ENCODE results near the gene NLRC4. TPM values are rescaled to one million over a fixed set of nuclear protein-coding genes. Genes with fewer than 3 reads are reported as not detected.
"Not testable (repeated sequence)": the region's sequence is repeated elsewhere in the genome, so short reads cannot be mapped to it uniquely, and the experiment has no call there.

The NLRC4 gene
- total RNA-seq, 4 donors from 2014 or later, result 2.8 to 8.9 (median 6.7) TPM

GRCh38 chr2:32228181-32228580 is 36.5 kb downstream of the NLRC4 start:
- ATAC-seq (ENCODE audit: low FRiP score) (no peak), DNase-seq (ENCODE audit: low spot score) (no peak)
- TF ChIP-seq, protein P1, sequence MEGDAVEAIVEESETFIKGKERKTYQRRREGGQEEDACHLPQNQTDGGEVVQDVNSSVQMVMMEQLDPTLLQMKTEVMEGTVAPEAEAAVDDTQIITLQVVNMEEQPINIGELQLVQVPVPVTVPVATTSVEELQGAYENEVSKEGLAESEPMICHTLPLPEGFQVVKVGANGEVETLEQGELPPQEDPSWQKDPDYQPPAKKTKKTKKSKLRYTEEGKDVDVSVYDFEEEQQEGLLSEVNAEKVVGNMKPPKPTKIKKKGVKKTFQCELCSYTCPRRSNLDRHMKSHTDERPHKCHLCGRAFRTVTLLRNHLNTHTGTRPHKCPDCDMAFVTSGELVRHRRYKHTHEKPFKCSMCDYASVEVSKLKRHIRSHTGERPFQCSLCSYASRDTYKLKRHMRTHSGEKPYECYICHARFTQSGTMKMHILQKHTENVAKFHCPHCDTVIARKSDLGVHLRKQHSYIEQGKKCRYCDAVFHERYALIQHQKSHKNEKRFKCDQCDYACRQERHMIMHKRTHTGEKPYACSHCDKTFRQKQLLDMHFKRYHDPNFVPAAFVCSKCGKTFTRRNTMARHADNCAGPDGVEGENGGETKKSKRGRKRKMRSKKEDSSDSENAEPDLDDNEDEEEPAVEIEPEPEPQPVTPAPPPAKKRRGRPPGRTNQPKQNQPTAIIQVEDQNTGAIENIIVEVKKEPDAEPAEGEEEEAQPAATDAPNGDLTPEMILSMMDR (IDR thresholded peaks at IDR 0.05), result no peak

DNA sequence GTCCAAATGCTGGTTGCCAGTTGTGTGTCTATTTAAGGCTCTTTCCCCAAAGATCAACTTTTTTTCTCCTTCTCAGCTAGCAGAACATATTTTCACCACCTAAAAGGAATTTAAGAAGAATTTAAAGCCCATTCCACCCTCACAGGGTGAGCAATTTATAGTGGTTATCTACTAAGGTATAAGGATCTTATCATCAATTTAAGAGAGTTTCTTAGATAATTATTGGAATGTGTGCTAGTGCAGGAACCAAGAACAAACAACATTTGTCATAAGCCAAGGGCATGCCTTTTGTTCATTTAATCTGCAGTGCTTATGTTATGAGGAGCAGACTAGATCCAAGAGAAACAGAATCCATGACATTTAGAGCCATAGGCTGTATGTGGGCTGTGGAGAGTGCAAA is 37.2 kb downstream of the NLRC4 start:
- TF ChIP-seq, protein P1 (IDR thresholded peaks at IDR 0.05), result no peak
- ATAC-seq (ENCODE audit: low FRiP score), result no peak
- no peak for DNase-seq (ENCODE audit: low spot score)

GRCh38 chr2:32222966-32223365 is 41.7 kb downstream of the NLRC4 start:
- DNase-seq (ENCODE audit: low spot score), result no peak
- TF ChIP-seq, protein P1 (IDR thresholded peaks at IDR 0.05), result no peak
- ATAC-seq (ENCODE audit: low FRiP score), result no peak

DNA sequence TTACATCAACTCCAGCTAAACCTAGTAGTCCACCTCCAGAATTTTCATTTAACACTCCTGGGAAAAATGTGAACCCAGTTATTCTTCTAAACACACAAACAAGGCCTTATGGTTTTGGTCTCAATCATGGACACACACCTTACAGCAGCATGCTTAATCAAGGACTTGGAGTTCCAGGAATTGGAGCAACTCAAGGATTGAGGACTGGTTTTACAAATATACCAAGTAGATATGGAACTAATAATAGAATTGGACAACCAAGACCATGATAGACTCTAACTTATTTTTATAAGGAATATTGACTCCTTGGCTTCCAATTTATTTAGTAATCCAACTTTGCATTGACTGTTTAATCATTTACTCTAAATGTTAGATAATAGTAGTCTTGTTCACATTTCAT is 44.2 kb downstream of the NLRC4 start:
- no peak for DNase-seq (ENCODE audit: low spot score)
- TF ChIP-seq, protein P1 (IDR thresholded peaks at IDR 0.05), result no peak
- no peak for ATAC-seq (ENCODE audit: low FRiP score)

GRCh38 chr2:32212295-32212694 is 52.4 kb downstream of the NLRC4 start:
- no peak for ATAC-seq (ENCODE audit: low FRiP score)
- TF ChIP-seq, protein P1 (IDR thresholded peaks at IDR 0.05), result no peak
- no peak for DNase-seq (ENCODE audit: low spot score)

DNA sequence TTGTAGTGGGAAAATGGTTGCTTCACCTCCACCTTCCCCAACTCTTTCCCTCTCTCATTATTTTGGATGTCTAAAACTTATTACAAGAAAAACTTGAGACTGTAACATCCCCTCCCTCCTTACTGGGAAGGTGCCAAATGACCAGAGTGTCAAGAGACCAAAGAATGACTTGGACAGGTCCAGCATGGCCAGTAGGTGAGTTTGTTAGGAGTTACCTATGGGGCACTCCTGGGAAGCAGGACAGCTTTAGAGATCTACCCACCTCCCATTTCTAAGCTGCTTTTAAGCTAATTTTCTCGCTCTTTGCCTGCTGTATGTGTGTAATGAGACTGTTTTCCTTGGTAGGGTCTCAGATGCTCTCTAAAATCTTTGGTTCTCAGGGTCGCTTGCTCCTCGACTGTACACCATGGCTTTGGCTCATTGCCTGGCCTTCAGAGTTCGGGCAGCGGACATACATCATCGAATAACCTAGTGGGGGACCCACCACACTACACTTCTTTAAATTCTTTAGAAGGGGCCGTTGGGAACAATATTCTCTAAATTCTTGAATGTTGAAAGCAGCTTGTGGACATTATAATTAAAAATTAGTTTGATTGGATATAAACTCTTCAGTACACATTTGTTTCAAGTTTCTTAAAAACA is 53.8 kb downstream of the NLRC4 start:
- no peak for DNase-seq (ENCODE audit: low spot score)
- ATAC-seq (ENCODE audit: low FRiP score), result no peak
- TF ChIP-seq, protein P1 (IDR thresholded peaks at IDR 0.05), result no peak

DNA sequence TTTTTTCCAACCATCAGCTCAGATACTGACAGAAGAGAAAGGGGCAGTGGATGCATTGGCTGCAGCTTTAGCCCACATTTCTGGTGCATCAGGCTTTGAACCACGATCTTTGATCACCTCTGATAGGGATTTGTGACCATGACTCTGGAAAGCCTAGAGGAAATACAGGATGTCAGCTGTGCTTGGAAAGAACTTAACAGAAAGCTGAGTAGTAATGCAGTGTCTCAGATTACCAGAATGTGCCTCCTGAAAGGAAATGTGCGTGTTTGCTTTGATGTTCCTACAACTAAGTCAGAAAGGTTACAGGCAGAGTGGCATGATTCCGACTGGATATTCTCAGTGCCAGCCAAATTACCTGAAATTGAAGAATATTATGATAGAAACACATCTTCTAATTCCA is 61.3 kb downstream of the NLRC4 start:
- ATAC-seq (ENCODE audit: low FRiP score); DNase-seq (ENCODE audit: low spot score): not testable (repeated sequence)
